NCI-H510A treated with DMSO at 0.1 percent for 48 hours (cell line): ENCODE measurements around the gene ASTN2.

Experiments used
- DNase-seq: peaks from one replicate; lab custom pipeline; 2025; lab: John Stamatoyannopoulos, UW

ASTN2 gene

GRCh38 chr9:116658265-116658664 lies 756.6 kb downstream of the ASTN2 start:
- DNase-seq: no peak

GRCh38 chr9:116656977-116657376 lies 757.9 kb downstream of the ASTN2 start:
- no peak for DNase-seq

GRCh38 chr9:116656501-116656971 lies 758.3 kb downstream of the ASTN2 start:
- no peak for DNase-seq

- no peak for DNase-seq
Measured at GRCh38 chr9:116654059-116654355, 760.9 kb downstream of the ASTN2 start.

GRCh38 chr9:116653348-116654058 lies 761.4 kb downstream of the ASTN2 start:
- DNase-seq: no peak

GRCh38 chr9:116647515-116647809 lies 767.4 kb downstream of the ASTN2 start:
- DNase-seq: no peak

GRCh38 chr9:116646661-116647514 lies 768.0 kb downstream of the ASTN2 start:
- DNase-seq: peak; percentile 39

- DNase-seq: no peak
Measured at GRCh38 chr9:116644091-116644688, 770.7 kb downstream of the ASTN2 start.

- DNase-seq: no peak
Measured at GRCh38 chr9:116643691-116644090, 771.2 kb downstream of the ASTN2 start.

- DNase-seq: no peak
Measured at GRCh38 chr9:116641292-116642059, 773.4 kb downstream of the ASTN2 start.

- DNase-seq: no peak
Measured at GRCh38 chr9:116639251-116639741, 775.6 kb downstream of the ASTN2 start.

GRCh38 chr9:116635908-116636307 lies 778.9 kb downstream of the ASTN2 start:
- DNase-seq: no peak

GRCh38 chr9:116632990-116633838 lies 781.6 kb downstream of the ASTN2 start:
- DNase-seq: no peak

- no peak for DNase-seq
Measured at GRCh38 chr9:116629634-116630033, 785.2 kb downstream of the ASTN2 start.

- DNase-seq: no peak
Measured at GRCh38 chr9:116628716-116629115, 786.1 kb downstream of the ASTN2 start.

- DNase-seq: no peak
Measured at GRCh38 chr9:116627433-116627832, 787.4 kb downstream of the ASTN2 start.

- no peak for DNase-seq
Measured at GRCh38 chr9:116626762-116627161, 788.1 kb downstream of the ASTN2 start.

GRCh38 chr9:116623715-116624114 lies 791.1 kb downstream of the ASTN2 start:
- DNase-seq: no peak

- no peak for DNase-seq
Measured at GRCh38 chr9:116617389-116617788, 797.5 kb downstream of the ASTN2 start.

- no peak for DNase-seq
Measured at GRCh38 chr9:116616304-116616914, 798.4 kb downstream of the ASTN2 start.

- DNase-seq: no peak
Measured at GRCh38 chr9:116608064-116608463, 806.8 kb downstream of the ASTN2 start.
